Stimulated activated CD8-positive, alpha-beta memory T cell treated with anti-CD3 and anti-CD28 coated beads, Interleukin-15, amount 100 ng/mL, for 24 hours (primary cell): ENCODE results near the gene TRIM3.

Source experiments
- DNase-seq: peaks from one replicate; pipeline ENCODE4 v3.0.0-alpha.2; 2020; ENCODE audit warnings: low read depth

Gene TRIM3

DNA sequence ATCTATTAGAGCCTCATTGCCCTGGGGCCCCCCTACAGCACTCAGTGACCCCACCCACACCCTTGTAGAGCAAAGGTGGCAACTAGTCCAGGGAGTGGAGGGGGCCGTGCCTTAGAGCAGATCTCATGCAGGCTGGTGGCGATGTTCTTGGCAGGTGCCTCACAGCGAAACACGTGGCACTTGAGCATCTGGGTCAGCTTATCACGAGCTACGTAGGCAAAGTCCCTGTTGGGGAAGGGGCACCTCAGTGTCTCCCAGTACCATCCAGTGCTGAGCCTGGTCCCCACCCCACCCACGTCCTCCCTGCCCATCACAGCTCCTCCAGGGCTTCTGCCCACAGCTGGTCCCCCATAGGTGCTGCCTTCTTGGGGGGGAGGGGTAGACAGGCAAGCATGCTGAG, 72.3 kb downstream of the TRIM3 start:
- DNase-seq: no peak

GRCh38 chr11:6400431-6401345, 73.1 kb downstream of the TRIM3 start:
- no peak for DNase-seq
